KBM-7 (cell line): ENCODE data around the gene DDX10.
"Not testable (repeated sequence)": the region's sequence is repeated elsewhere in the genome, so short reads cannot be mapped to it uniquely, and the experiment has no call there.

ENCODE experiments used
- DNase-seq: peaks from one replicate; pipeline ENCODE4 v3.0.0-alpha.2; 2015
- in situ Hi-C: fragments of 300-500 bp; cut with MboI; formaldehyde crosslinking; loops from 2 replicates; pipeline ENCODE4 v1.14.3; 2020; ENCODE audit warnings: low sequenced_read_pairs, low pct_unique_long_range_greater_than_20kb, mixed read lengths

Gene DDX10

GRCh38 chr11:108698844-108699642 lies 34.2 kb downstream of the DDX10 start:
- DNase-seq, result no peak
- in situ Hi-C loops, result no loop called here

- no peak for DNase-seq
- in situ Hi-C loops, result no loop called here
These were observed 39.0 kb downstream of the DDX10 start for GRCh38 chr11:108703916-108704315.

- no peak for DNase-seq
- in situ Hi-C loops, result no loop called here
These were observed 40.2 kb downstream of the DDX10 start for GRCh38 chr11:108705061-108705460.

GRCh38 chr11:108708173-108708572 lies 43.3 kb downstream of the DDX10 start:
- peak; percentile 26 for DNase-seq
- in situ Hi-C loops, result no loop called here

- in situ Hi-C loops, result no loop called here
- no peak for DNase-seq
These were observed 44.9 kb downstream of the DDX10 start for GRCh38 chr11:108709741-108710140.

- DNase-seq, result no peak
- in situ Hi-C loops, result no loop called here
These were observed 48.4 kb downstream of the DDX10 start for GRCh38 chr11:108713076-108713790.

GRCh38 chr11:108715239-108715638 lies 50.4 kb downstream of the DDX10 start:
- in situ Hi-C loops, result no loop called here
- DNase-seq, result no peak

- DNase-seq, result no peak
- in situ Hi-C loops, result no loop called here
These were observed 53.6 kb downstream of the DDX10 start for GRCh38 chr11:108718466-108718865.

- in situ Hi-C loops, result no loop called here
- no peak for DNase-seq
These were observed 60.3 kb downstream of the DDX10 start for GRCh38 chr11:108724974-108725689.

- in situ Hi-C loops, result no loop called here
- DNase-seq, result no peak
These were observed 61.4 kb downstream of the DDX10 start for GRCh38 chr11:108726077-108726800.

GRCh38 chr11:108727665-108728064 lies 62.8 kb downstream of the DDX10 start:
- in situ Hi-C loops, result no loop called here
- no peak for DNase-seq

GRCh38 chr11:108729227-108729871 lies 64.5 kb downstream of the DDX10 start:
- no peak for DNase-seq

GRCh38 chr11:108732395-108732794 lies 67.5 kb downstream of the DDX10 start:
- no peak for DNase-seq
- in situ Hi-C loops, result no loop called here

More at GRCh38 chr11:108729227-108729871, 64.5 kb downstream of the DDX10 start:
- in situ Hi-C loops, result no loop called here

- DNase-seq, result peak; percentile 61
These were observed 68.7 kb downstream of the DDX10 start for GRCh38 chr11:108733479-108734116.

GRCh38 chr11:108734283-108734682 lies 69.4 kb downstream of the DDX10 start:
- DNase-seq, result no peak
- in situ Hi-C loops, result no loop called here

More at GRCh38 chr11:108733479-108734116, 68.7 kb downstream of the DDX10 start:
- in situ Hi-C loops, result no loop called here

GRCh38 chr11:108734956-108735559 lies 70.2 kb downstream of the DDX10 start:
- in situ Hi-C loops, result no loop called here
- DNase-seq, result peak; percentile 42

GRCh38 chr11:108740132-108740531 lies 75.3 kb downstream of the DDX10 start:
- in situ Hi-C loops, DNase-seq: not testable (repeated sequence)

- no peak for DNase-seq
- in situ Hi-C loops, result no loop called here
These were observed 79.0 kb downstream of the DDX10 start for GRCh38 chr11:108743851-108744250.
